ENCODE data around the gene EPHB1. TPM values are rescaled to one million over a fixed set of nuclear protein-coding genes. Genes with fewer than 3 reads are reported as not detected.
"Not testable (repeated sequence)": the region's sequence is repeated elsewhere in the genome, so short reads cannot be mapped to it uniquely, and the experiment has no call there.

EPHB1 gene
- total RNA-seq, 1 donor from 2014 or later = 8.1 TPM

GRCh38 chr3:134937256-134938028 is 142.4 kb downstream of the EPHB1 start:
- intact Hi-C loops (cut with micrococcal nuclease) = no loop called here

GRCh38 chr3:134938029-134938525 is 143.0 kb downstream of the EPHB1 start:
- intact Hi-C loops (cut with micrococcal nuclease) = no loop called here

- intact Hi-C loops (cut with micrococcal nuclease) = no loop called here
These were observed 144.9 kb downstream of the EPHB1 start for GRCh38 chr3:134939978-134940377.

- intact Hi-C loops (cut with micrococcal nuclease) = no loop called here
These were observed 146.8 kb downstream of the EPHB1 start for GRCh38 chr3:134941820-134942219.

GRCh38 chr3:134944429-134944828 is 149.4 kb downstream of the EPHB1 start:
- intact Hi-C loops (cut with micrococcal nuclease) = no loop called here

GRCh38 chr3:134949150-134949549 is 154.1 kb downstream of the EPHB1 start:
- intact Hi-C loops (cut with micrococcal nuclease) = no loop called here

GRCh38 chr3:134952371-134952770 is 157.3 kb downstream of the EPHB1 start:
- intact Hi-C loops (cut with micrococcal nuclease) = no loop called here

GRCh38 chr3:134955874-134956273 is 160.8 kb downstream of the EPHB1 start:
- intact Hi-C loops (cut with micrococcal nuclease) = no loop called here

GRCh38 chr3:134956395-134956794 is 161.3 kb downstream of the EPHB1 start:
- intact Hi-C loops (cut with micrococcal nuclease) = no loop called here

GRCh38 chr3:134956844-134957243 is 161.8 kb downstream of the EPHB1 start:
- intact Hi-C loops (cut with micrococcal nuclease) = no loop called here

- intact Hi-C loops (cut with micrococcal nuclease) = no loop called here
These were observed 164.5 kb downstream of the EPHB1 start for GRCh38 chr3:134959516-134959915.

GRCh38 chr3:134964226-134964625 is 169.2 kb downstream of the EPHB1 start:
- intact Hi-C loops (cut with micrococcal nuclease) = no loop called here

- intact Hi-C loops (cut with micrococcal nuclease) = no loop called here
These were observed 170.9 kb downstream of the EPHB1 start for GRCh38 chr3:134965865-134966481.

GRCh38 chr3:134970895-134971294 is 175.8 kb downstream of the EPHB1 start:
- intact Hi-C loops (cut with micrococcal nuclease) = no loop called here

GRCh38 chr3:134971306-134971705 is 176.2 kb downstream of the EPHB1 start:
- intact Hi-C loops (cut with micrococcal nuclease) = no loop called here

- intact Hi-C loops (cut with micrococcal nuclease) = not testable (repeated sequence)
These were observed 176.8 kb downstream of the EPHB1 start for GRCh38 chr3:134971907-134972306.

- intact Hi-C loops (cut with micrococcal nuclease) = no loop called here
These were observed 177.9 kb downstream of the EPHB1 start for GRCh38 chr3:134972836-134973455.

GRCh38 chr3:134974624-134975023 is 179.6 kb downstream of the EPHB1 start:
- intact Hi-C loops (cut with micrococcal nuclease) = no loop called here

- intact Hi-C loops (cut with micrococcal nuclease) = loop anchor here (1.0 kb wide), 1 partner anchor 181 kb away; no protein-coding TSS in a partner anchor
These were observed 181.9 kb downstream of the EPHB1 start for GRCh38 chr3:134976948-134977347.

- intact Hi-C loops (cut with micrococcal nuclease) = no loop called here
These were observed 183.6 kb downstream of the EPHB1 start for GRCh38 chr3:134978658-134979057.

- intact Hi-C loops (cut with micrococcal nuclease) = no loop called here
These were observed 191.0 kb downstream of the EPHB1 start for GRCh38 chr3:134985864-134986715.

All from T-helper 1 cell treated with Interleukin-12 subunit alpha and Interleukin-12 subunit beta and Interleukin-4 antibody, amounts not matched to agents 30 ng/mL and 1 ng/mL, for 36 hours (primary cell).